GM19467 (cell line): Measurements from ENCODE around the gene MARCHF3.
"Not testable (repeated sequence)": the region's sequence is repeated elsewhere in the genome, so short reads cannot be mapped to it uniquely, and the experiment has no call there.

Experiments used
- ATAC-seq: cut with Tn5 transposase; IDR thresholded peaks from one replicate; pipeline ENCODE4 v1.9.1; 2021; ENCODE audit warnings: mild to moderate bottlenecking, moderate library complexity; ENCODE audit not compliant: unreplicated experiment

Gene MARCHF3

GRCh38 chr5:127030259-127031146 is at the start of gene MARCHF3:
TSS of gene MARCHF3 (minus strand) at chr5:127030558. CDS start at chr5:126918171, 112,387 bp downstream.
- peak; percentile 91 for ATAC-seq

DNA sequence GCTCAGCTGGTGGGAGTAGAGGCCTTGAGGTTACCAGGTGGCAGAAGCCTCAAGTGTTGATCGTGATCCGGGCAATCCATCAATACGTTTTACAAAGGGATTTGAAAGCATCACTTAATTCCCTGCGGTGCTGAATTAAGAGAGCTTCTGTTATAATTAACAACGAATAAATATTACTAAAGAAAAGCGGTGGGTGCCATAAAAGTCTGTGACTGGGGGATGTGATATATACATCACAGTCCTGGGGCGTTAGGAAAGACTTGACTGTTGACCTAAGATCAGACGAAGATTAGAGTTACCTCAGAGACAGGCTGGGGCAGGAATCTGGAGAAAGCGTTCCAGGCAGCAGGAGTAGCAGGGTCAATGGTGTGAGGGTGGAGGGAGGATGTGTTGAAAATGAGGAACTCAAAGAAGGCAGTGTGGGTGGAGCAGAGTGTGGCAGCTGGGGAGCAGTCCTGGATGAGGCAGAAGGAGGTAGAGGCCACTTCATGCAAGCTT is 49.7 kb upstream of the MARCHF3 start:
- no peak for ATAC-seq

DNA sequence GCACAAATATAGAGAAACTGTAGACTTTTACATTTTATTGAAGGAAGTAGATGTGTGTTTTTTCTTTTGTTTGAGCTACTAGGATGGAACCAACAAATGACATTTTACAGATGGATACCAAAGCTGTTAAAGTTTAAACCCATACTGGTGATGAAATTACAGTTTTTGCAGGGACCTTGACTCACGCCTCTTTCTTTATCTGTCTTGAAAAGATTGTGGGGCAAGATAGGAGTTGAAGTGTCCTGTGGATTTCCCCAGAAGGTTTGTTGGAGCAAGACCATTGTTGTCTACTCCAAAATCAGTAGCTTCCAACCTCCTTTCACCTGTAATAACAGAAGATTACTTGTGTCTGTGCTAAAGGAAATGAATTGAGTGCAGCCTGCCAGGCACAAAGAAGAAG is 47.0 kb upstream of the MARCHF3 start:
- no peak for ATAC-seq

GRCh38 chr5:127076315-127077129 is 46.2 kb upstream of the MARCHF3 start:
- ATAC-seq = no peak

- no peak for ATAC-seq
These were observed 44.1 kb upstream of the MARCHF3 start for GRCh38 chr5:127074466-127074865.

DNA sequence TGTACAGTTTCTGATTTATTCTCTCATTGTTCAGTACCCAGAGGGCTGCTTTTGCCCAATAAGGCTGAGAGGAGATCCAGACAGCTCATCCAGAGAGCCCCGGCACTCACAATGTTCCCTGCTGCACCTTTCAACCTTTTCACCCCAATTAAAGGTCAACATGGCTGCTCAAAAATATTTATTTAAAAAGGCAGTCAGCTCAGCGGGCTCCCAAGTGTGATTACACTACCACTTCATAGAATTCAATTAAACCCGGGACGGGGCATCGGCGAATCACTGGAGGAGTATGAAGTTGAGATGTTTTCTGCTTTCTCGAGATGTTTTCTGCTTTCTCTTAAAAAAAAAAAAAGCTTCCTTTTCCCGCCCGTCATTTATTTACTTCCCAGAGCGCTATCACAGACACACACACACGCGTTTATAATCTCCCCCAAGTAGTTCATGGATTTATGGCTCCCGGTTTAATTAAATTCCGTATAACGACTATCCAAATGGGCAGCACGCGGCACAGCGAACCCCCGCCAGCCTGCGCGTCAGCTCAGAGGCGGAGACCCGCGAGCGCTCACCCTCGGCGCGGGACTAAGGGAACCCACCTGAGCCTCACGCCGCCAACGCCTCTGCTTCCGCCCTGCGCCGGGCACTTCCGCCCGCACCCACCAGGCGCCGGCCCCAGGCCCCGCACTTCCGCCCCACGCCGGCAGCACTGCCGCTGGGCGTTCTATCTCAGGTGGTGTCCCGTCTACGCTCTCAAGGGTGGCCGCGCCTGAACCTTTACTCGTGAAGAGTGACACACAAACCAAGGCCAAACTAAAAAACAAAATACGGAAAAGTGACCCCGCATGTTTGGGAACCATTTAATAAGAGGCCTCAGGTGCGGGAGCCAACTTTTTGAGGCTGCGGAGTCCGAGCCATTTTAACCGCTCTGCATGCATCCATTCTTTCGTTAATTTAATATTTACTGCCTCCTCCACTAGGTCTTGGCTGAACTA is 42.8 kb upstream of the MARCHF3 start, which contains the start of gene C5orf63:
C5orf63 (minus strand) TSS at position 642 of the 986 bp plus-strand sequence. CDS start 14,507 bp downstream, outside the sequence.
- ATAC-seq = peak; percentile 99

DNA sequence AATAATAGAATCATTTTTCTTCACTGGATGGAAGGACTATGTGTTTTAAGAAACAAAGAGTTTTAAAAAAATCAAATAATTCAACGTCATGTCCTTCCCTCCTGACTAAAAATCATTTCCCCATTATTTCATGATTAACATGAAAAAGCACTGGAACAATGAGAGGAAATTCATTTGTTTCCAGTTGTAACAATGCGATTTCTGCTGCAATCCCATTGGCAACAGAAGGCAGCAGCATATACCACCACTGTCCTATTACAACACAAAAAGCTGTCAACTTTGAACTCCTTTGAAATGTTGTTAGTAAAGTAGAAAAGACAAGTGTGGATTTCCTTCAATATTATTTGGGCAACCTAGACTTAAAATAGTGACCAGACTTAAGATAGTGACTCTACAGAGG is 39.9 kb upstream of the MARCHF3 start:
- ATAC-seq = no peak

- ATAC-seq = no peak
These were observed 38.3 kb upstream of the MARCHF3 start for GRCh38 chr5:127068493-127069214.

GRCh38 chr5:127066721-127067120 is 36.4 kb upstream of the MARCHF3 start:
- no peak for ATAC-seq

DNA sequence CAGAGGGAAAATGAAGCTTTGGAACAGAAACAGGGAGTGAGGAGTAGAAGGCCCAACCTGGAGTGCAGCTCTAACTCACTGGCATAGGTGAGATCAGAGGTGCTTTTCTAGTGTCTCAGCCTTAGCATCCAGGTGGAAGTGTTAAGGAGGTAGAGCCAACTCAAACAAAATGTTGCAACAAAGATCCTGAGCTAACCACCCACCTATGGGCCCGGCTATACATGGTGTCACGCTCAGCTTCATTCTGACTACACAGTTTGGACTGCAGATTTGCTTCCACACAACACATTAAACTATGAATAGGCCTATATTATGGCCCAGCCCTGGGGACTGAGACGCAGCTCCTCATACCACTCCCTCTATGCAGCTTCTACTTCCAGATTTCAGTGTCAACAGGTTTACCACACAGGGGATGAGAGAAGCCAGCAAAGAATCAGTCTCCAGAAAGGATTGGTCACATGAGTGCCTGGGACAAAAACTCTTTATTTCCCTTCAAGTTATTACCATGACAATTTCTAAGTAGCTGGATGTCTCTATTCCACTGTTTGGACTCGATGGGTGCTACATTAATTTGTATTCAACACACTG is 34.0 kb upstream of the MARCHF3 start:
- no peak for ATAC-seq

DNA sequence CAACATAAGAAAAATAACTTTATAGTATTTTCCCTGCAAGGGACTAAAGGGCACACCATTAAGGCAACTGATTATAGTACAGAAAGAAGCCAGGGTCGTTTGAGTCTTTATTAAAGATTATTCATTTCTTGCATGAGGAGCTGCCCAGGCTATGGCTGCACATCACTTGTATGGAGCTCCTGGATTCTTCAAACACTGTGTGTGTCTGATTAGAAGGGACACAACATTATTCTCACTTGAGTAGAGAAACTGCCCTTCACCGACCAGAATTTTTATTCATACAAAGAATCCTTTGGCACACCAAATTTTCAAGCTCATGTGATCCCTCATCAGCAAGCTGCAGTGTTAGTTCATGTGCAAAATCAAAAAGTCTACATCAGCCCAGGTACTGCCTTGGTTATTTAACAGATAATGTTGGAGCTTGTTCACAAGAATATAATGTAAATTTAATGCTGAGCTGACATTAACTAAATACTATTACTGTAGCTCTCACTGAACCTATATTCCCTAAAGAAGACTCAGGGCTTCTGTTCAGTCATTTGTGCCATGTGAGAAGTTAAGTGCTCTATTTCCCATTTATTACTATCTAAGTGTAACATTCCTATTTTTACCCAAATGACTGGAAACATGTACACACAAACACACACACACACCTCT is 33.0 kb upstream of the MARCHF3 start:
- no peak for ATAC-seq

GRCh38 chr5:127061956-127062355 is 31.6 kb upstream of the MARCHF3 start:
- ATAC-seq = no peak

GRCh38 chr5:127061537-127061936 is 31.2 kb upstream of the MARCHF3 start:
- ATAC-seq = no peak

DNA sequence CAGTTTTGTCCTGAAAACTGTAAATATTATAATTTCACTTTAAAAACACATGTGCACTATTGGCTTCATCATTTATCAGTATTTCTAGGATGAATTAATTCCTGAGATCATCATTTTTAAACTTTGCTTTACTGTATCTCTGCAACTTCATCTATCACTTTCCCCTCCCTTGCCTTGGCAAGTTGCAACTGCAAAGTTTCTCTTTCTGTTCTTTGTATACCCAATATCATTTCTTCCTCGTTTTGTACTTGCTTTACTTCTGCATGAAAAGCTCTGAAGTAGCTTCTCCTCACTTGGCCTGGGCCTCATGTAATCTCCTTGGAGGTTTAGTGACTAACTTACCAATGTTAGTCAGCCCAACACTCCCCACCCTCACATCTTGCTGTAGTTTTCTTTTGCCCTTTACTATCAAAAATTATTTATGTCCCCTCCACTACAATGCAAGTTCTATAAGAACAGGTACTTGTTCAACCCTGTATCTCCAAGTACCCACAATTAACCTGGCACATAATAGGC is 30.2 kb upstream of the MARCHF3 start:
- no peak for ATAC-seq

GRCh38 chr5:127056896-127057295 is 26.5 kb upstream of the MARCHF3 start:
- ATAC-seq = no peak

DNA sequence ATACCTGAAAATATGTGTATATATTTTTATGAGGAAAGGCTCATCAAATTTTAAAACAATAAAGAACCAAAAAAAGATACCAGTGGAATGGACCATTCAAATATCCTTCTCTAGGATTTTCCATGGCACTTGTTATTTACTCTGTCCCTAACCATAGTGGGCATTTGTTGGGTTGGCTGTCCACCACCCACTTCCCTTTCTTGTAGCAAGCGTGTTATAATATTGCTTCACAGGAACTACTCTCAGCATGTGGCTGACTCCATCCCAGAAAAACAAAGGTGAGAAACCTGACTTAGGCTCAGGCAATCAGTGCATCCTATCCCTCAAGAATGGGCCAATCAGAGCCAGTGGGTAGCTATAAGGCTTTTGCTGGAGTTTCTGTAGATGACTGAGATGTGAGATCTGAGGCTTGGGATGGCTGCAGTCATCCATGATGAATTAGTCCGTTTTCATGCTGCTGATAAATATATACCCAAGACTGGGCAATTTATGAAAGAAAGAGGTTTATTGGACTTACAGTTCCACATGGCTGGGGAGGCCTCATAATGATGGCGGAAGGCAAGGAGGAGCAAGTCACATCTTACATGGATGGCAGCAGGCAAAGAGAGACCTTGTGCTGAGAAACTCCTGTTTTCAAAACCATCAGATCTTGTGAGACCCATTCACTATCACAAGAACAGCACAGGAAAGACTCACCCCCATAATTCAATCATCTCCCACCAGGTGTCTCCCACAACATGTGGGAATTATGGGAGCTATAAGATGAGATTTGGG is 25.7 kb upstream of the MARCHF3 start:
- no peak for ATAC-seq

DNA sequence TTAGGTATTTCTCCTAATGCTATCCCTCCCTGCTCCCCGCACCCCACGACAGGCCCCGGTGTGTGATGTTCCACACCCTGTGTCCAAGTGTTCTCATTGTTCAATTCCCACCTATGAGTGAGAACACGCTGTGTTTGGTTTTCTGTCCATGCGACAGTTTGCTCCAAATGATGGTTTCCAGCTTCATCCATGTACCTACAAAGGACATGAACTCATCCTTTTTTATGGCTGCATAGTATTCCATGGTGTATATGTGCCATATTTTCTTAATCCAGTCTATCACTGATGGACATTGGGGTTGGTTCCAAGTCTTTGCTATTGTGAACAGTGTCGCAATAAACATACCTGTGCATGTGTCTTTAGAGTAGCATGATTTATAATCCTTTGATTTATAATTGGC is 23.2 kb upstream of the MARCHF3 start:
- ATAC-seq = not testable (repeated sequence)

- ATAC-seq = no peak
These were observed 22.7 kb upstream of the MARCHF3 start for GRCh38 chr5:127053049-127053448.
